HepG2 (cell line): Measurements from ENCODE around the gene CCDC91. TPM values are rescaled to one million over a fixed set of nuclear protein-coding genes. Genes with fewer than 3 reads are reported as not detected.

Experiments used
- ATAC-seq: fragments of 200-7000 bp; cut with Tn5 transposase; 3 replicates; pipeline ENCODE4 v1.9.1; 2020; ENCODE audit warnings: mild to moderate bottlenecking, moderate library complexity
- BruUV-seq: library from RNA; stranded (reverse); fragments of 400-500 nt; replicated peaks from 2 replicates; lab custom pipeline; 2021; lab: Mats Ljungman, UMichigan
- CTCF ChIA-PET: fragments of 300-600 bp; formaldehyde crosslinking; extraction: SDS; loops from one replicate; lab custom pipeline; 2021; ENCODE audit warnings: low total read pairs, inconsistent platforms, low intra/inter-chr PET ratio; lab: Yijun Ruan, JAX
- POLR2A ChIA-PET: fragments of 350-600 bp; sonication (Branson Sonifier 250); formaldehyde crosslinking; loops from one replicate; lab custom pipeline; 2020; ENCODE audit warnings: antibody characterized with exemption, inconsistent platforms; lab: Yijun Ruan, JAX
- DNase-seq: peaks from one replicate; pipeline ENCODE4 v3.0.0-alpha.2; 2015; ENCODE audit warnings: low spot score
- FAIRE-seq: peaks from 3 replicates; lab custom pipeline; 2011; peaks lifted over from hg19 to GRCh38; lab: Jason Lieb, UNC
- H2AFZ ChIP-seq: one replicate; pipeline ENCODE4 v1.6.1; 2011; ENCODE audit warnings: low read length, inconsistent platforms
- H3K27ac ChIP-seq: fragments of 300-600 bp; 3 replicates; pipeline ENCODE4 v1.8.0; 2011; ENCODE audit warnings: mixed run types, mild to moderate bottlenecking, mixed read lengths, low read length, inconsistent platforms; ENCODE audit not compliant: insufficient read depth; ENCODE audit errors: extremely low read length
- H3K27me3 ChIP-seq, 2 experiments: fragments of 200-600 bp in 1 of 2; 2 replicates in 1 of 2; 3 replicates in 1 of 2; pipeline versions ENCODE4 v1.6.0 to v1.8.0; 2011; ENCODE audit warnings: low read length in 2 of 2, mild to moderate bottlenecking in 2 of 2, moderate library complexity in 2 of 2, inconsistent platforms in 1 of 2; ENCODE audit not compliant: insufficient read depth in 2 of 2, control insufficient read depth in 1 of 2
- H3K36me3 ChIP-seq, 2 experiments: fragments of 200-600 bp in 1 of 2; replicated peaks in 1 of 2; 2 replicates in 1 of 2; 3 replicates in 1 of 2; pipeline versions ENCODE4 v1.5.1 to v1.8.0; 2011; ENCODE audit warnings: low read length in 2 of 2, inconsistent platforms in 1 of 2; ENCODE audit not compliant: insufficient read depth in 2 of 2, control insufficient read depth in 1 of 2
- H3K4me1 ChIP-seq: 2 replicates; pipeline ENCODE4 v1.5.1; 2012; ENCODE audit warnings: low read length, inconsistent platforms; ENCODE audit not compliant: insufficient read depth
- H3K4me2 ChIP-seq: 2 replicates; pipeline ENCODE4 v1.6.0; 2011; ENCODE audit warnings: low read depth, low read length, inconsistent platforms
- H3K4me3 ChIP-seq, 3 experiments: fragments of 200-600 bp in 1 of 3; sonication (generic), shearing (Covaris generic) in 1 of 3; replicated peaks in 1 of 3; 2 replicates each; pipeline ENCODE4 v1.5.1; 2011 to 2016; ENCODE audit warnings: low read length in 3 of 3, inconsistent platforms in 2 of 3, low read depth in 2 of 3, mild to moderate bottlenecking in 2 of 3, control low read depth in 1 of 3, mixed read lengths in 1 of 3; ENCODE audit not compliant: insufficient read depth in 1 of 3
- H3K79me2 ChIP-seq: one replicate; pipeline ENCODE4 v1.6.1; 2011; ENCODE audit warnings: low read length, inconsistent platforms; ENCODE audit not compliant: insufficient read depth
- H3K9ac ChIP-seq: 2 replicates; pipeline ENCODE4 v1.6.0; 2011; ENCODE audit warnings: mild to moderate bottlenecking, low read depth, low read length, inconsistent platforms; ENCODE audit not compliant: insufficient read depth
- H3K9me3 ChIP-seq: 2 replicates; pipeline ENCODE4 v1.5.1; 2012; ENCODE audit warnings: mild to moderate bottlenecking, low read length
- H4K20me1 ChIP-seq: 2 replicates; pipeline ENCODE4 v1.6.0; 2011; ENCODE audit warnings: inconsistent platforms, mild to moderate bottlenecking, low read length, moderate library complexity; ENCODE audit not compliant: insufficient read depth
- EEA1 ChIP-seq: sonication (generic); formaldehyde crosslinking; IDR thresholded peaks from 2 replicates; pipeline ENCODE4 v1.5.1; 2020; ENCODE audit warnings: mild to moderate bottlenecking, missing genetic modification reagents, borderline replicate concordance
- FOXJ3 ChIP-seq: sonication (generic); formaldehyde crosslinking; IDR thresholded peaks from 2 replicates; pipeline ENCODE4 v1.4.0; 2020; ENCODE audit warnings: missing genetic modification reagents, mild to moderate bottlenecking, borderline replicate concordance
- KDM5B ChIP-seq: sonication (generic); formaldehyde crosslinking; IDR thresholded peaks from 2 replicates; pipeline ENCODE4 v1.4.0; 2020; ENCODE audit warnings: missing genetic modification reagents, mild to moderate bottlenecking, borderline replicate concordance
- MED1 ChIP-seq: sonication (generic); formaldehyde crosslinking; IDR thresholded peaks from 2 replicates; pipeline ENCODE4 v1.4.0; 2020; ENCODE audit warnings: missing genetic modification reagents
- SP1 ChIP-seq, 2 experiments: fragments of 450-650 bp in 1 of 2; sonication (generic) in 1 of 2; formaldehyde crosslinking in 1 of 2; IDR thresholded peaks; 2 replicates each; pipeline versions ENCODE4 v1.4.0 to v1.6.1; 2016 to 2020; ENCODE audit warnings: missing genetic modification reagents in 1 of 2
- SP5 ChIP-seq: IDR thresholded peaks from 2 replicates; pipeline ENCODE4 v1.6.1; 2016; ENCODE audit warnings: low read depth, borderline replicate concordance
- SSRP1 ChIP-seq: IDR thresholded peaks from 2 replicates; pipeline ENCODE4 v1.6.1; 2016; ENCODE audit warnings: control low read depth
- TBP ChIP-seq: sonication (generic); formaldehyde crosslinking; IDR thresholded peaks from 2 replicates; pipeline ENCODE4 v1.5.0; 2020; ENCODE audit warnings: missing genetic modification reagents
- TEAD2 ChIP-seq: sonication (generic); formaldehyde crosslinking; IDR thresholded peaks from 2 replicates; pipeline ENCODE4 v1.9.0; 2021; ENCODE audit warnings: missing genetic modification reagents
- YY1 ChIP-seq: IDR thresholded peaks from 2 replicates; pipeline ENCODE4 v1.6.1; 2011; ENCODE audit warnings: low read length, low read depth, moderate library complexity, mild to moderate bottlenecking; ENCODE audit not compliant: insufficient read depth, insufficient replicate concordance
- ZBTB3 ChIP-seq: sonication (generic); formaldehyde crosslinking; IDR thresholded peaks from 2 replicates; pipeline ENCODE4 v1.4.0; 2020; ENCODE audit warnings: low read depth, mild to moderate bottlenecking, moderate library complexity, missing genetic modification reagents, borderline replicate concordance
- ZFP1 ChIP-seq: IDR thresholded peaks from 2 replicates; pipeline ENCODE4 v1.6.1; 2016
- ZNF510 ChIP-seq: sonication (generic); formaldehyde crosslinking; IDR thresholded peaks from 2 replicates; pipeline ENCODE4 v1.4.0; 2020; ENCODE audit warnings: low read depth, mild to moderate bottlenecking, missing genetic modification reagents
- ZNF589 ChIP-seq: sonication (generic); formaldehyde crosslinking; conservative IDR thresholded peaks from 2 replicates; pipeline ENCODE4 v1.8.0; 2022; ENCODE audit warnings: mild to moderate bottlenecking, moderate library complexity, missing genetic modification reagents
- ZNF607 ChIP-seq: sonication (generic); formaldehyde crosslinking; IDR thresholded peaks from 2 replicates; pipeline ENCODE4 v1.5.1; 2020; ENCODE audit warnings: missing genetic modification reagents, mild to moderate bottlenecking, borderline replicate concordance
- ZNF816 ChIP-seq: sonication (generic); formaldehyde crosslinking; IDR thresholded peaks from 2 replicates; pipeline ENCODE4 v1.8.0; 2022; ENCODE audit warnings: missing genetic modification reagents, mild to moderate bottlenecking, borderline replicate concordance
- ZSCAN31 ChIP-seq: sonication (generic); formaldehyde crosslinking; IDR thresholded peaks from 2 replicates; pipeline ENCODE4 v1.5.0; 2020; ENCODE audit warnings: low read depth, mild to moderate bottlenecking, missing genetic modification reagents
- WGBS: methylation state at CpG from one replicate; pipeline ENCODE4 v1.1.6; 2017; ENCODE audit warnings: low lambda C conversion rate; 5-methylcytosine and 5-hydroxymethylcytosine counted together
- in situ Hi-C: cut with HindIII; loops from 2 replicates; pipeline ENCODE4 v1.10.0; 2017; ENCODE audit warnings: low pct_unique_long_range_greater_than_20kb; ENCODE audit not compliant: extremely low pct_ligation_motif_present
- intact Hi-C: fragments of 100-400 bp; cut with micrococcal nuclease; formaldehyde crosslinking; loops from one replicate; pipeline ENCODE4 v1.10.0; 2022; ENCODE audit not compliant: unreplicated experiment
- polyA plus RNA-seq, 8 experiments: library from polyadenylated mRNA; depleted of rRNA in 3 of 8; stranded (reverse) in 7 of 8; unstranded in 1 of 8; fragments of >200 nt; fragmentation: Illumina TruSeq in 4 of 8; extraction: Trizol in 4 of 8; gene quantifications; 2 replicates each; pipeline versions ENCODE4 v1.2.1 to v1.2.3, GENCODE V29; 2011 to 2016; ENCODE audit warnings: low read depth in 4 of 8, missing spikeins in 1 of 8, mixed read lengths in 1 of 8; ENCODE audit not compliant: insufficient read depth in 1 of 8
- total RNA-seq, 5 experiments: library from RNA; depleted of rRNA; stranded (reverse); fragments of >200 nt; fragmentation: Illumina TruSeq; extraction: Trizol; gene quantifications; 2 replicates each; pipeline ENCODE4 v1.2.3, GENCODE V29; 2016; ENCODE audit warnings: low read depth in 1 of 5
- TF ChIP-seq, protein P1 (sequence below): sonication (generic); formaldehyde crosslinking; IDR thresholded peaks from 2 replicates; pipeline ENCODE4 v1.8.1; 2022; ENCODE audit warnings: mild to moderate bottlenecking, missing genetic modification reagents

CCDC91 gene
- total and polyA plus RNA-seq, 2 of the 13 experiments (the other 11 are each of a cell fraction or from before 2014, with no cell fraction given), result 9.8 to 15.8 TPM

DNA sequence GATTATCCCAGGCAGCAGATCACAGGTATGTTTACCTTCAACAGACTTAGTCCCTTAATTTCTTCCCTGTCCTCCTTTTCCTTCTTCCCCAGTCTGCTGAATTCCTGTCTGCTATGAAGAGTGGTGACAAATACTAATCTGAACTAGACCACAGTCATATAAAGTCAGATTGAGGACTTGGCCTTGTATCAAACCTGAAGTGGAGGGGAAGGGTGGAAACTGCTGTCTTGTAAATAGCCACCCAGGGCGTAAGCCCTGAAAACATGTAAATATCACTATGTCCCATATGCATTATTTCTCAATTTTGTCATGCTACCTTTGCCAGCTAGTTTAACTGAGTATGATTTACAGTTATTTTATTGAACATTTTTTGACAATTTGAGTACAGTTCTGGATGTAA is 368.0 kb downstream of the CCDC91 start:
- ATAC-seq (no peak), FAIRE-seq (no peak)
- Histone ChIP-seq H3K27ac (no peak overlapping the region), H3K9me3 (no peaks in the 10 kb centered on the region), H3K4me1 (no peaks in the 10 kb centered on the region), H3K79me2 (no peaks in the 10 kb centered on the region), H3K4me3 (no peak overlapping the region), H4K20me1 (no peaks in the 10 kb centered on the region)
- intact Hi-C loops, result no loop called here
- in situ Hi-C loops, result no loop called here
- WGBS, result 95% methylated on average over 1 of the region's 1 CpG
- TF ChIP-seq, protein P1, sequence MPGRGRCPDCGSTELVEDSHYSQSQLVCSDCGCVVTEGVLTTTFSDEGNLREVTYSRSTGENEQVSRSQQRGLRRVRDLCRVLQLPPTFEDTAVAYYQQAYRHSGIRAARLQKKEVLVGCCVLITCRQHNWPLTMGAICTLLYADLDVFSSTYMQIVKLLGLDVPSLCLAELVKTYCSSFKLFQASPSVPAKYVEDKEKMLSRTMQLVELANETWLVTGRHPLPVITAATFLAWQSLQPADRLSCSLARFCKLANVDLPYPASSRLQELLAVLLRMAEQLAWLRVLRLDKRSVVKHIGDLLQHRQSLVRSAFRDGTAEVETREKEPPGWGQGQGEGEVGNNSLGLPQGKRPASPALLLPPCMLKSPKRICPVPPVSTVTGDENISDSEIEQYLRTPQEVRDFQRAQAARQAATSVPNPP (CRISPR knock-in tag), result no peak
- TF ChIP-seq EEA1 (CRISPR knock-in tag) (no peak), KDM5B (CRISPR knock-in tag) (no peak), SP5 (CRISPR knock-in tag) (no peak), SP1 (IDR thresholded peaks at IDR 0.05) (no peak), SP1 (CRISPR knock-in tag; IDR thresholded peaks at IDR 0.05) (no peak), MED1 (CRISPR knock-in tag) (no peak), ZFP1 (CRISPR knock-in tag) (no peak), TBP (no peak), YY1 (no peak), TEAD2 (no peak), ZNF510 (CRISPR knock-in tag) (no peak), ZNF607 (CRISPR knock-in tag) (no peak), FOXJ3 (CRISPR knock-in tag) (no peak), ZNF589 (no peak), ZSCAN31 (no peak), ZNF816 (CRISPR knock-in tag) (no peak), SSRP1 (no peak), ZBTB3 (CRISPR knock-in tag) (no peak)
- TF ChIP-seq, all 625 proteins: peak for 0
- Histone ChIP-seq H3K4me2 (no peak overlapping the region), H3K27me3 (no peaks in the 10 kb centered on the region), H3K9ac (no peak overlapping the region), H3K36me3 (no peaks in the 10 kb centered on the region), H2AFZ (no peak overlapping the region)
- POLR2A ChIA-PET, result no interaction called here
- CTCF ChIA-PET, result no interaction called here
- no peak for DNase-seq
- BruUV-seq, result no TSS peak
